OCI-LY3 (cell line): ENCODE results near the gene CRISP1.
"Not testable (repeated sequence)": the region's sequence is repeated elsewhere in the genome, so short reads cannot be mapped to it uniquely, and the experiment has no call there.

Experiments
- H2AFZ ChIP-seq: fragments of 200-600, 300-600 bp; shearing (Covaris generic); 2 replicates; pipeline ENCODE4 v1.6.0; 2014; ENCODE audit warnings: antibody characterized with exemption, low read depth, low read length
- H3K27ac ChIP-seq: fragments of 200-600, 300-600 bp; sonication (generic); 2 replicates; pipeline ENCODE4 v1.5.1; 2014; ENCODE audit warnings: mild to moderate bottlenecking, low read length, moderate library complexity, mixed read lengths
- H3K27me3 ChIP-seq: fragments of 200-600, 300-600 bp; sonication (generic); 2 replicates; pipeline ENCODE4 v1.6.1; 2014; ENCODE audit warnings: low read depth, low read length, mixed read lengths
- H3K36me3 ChIP-seq: fragments of 200-600, 300-600 bp; sonication (generic); replicated peaks from 2 replicates; pipeline ENCODE3; 2014; ENCODE audit warnings: low read depth, low read length, mixed read lengths
- H3K4me1 ChIP-seq: fragments of 300-600, 200-600 bp; sonication (generic); 2 replicates; pipeline ENCODE4 v1.6.1; 2014; ENCODE audit warnings: low read length, mixed read lengths
- H3K4me2 ChIP-seq: fragments of 200-600, 300-600 bp; sonication (generic); 2 replicates; pipeline ENCODE4 v1.6.1; 2014; ENCODE audit warnings: low read length, mixed read lengths
- H3K4me3 ChIP-seq: fragments of 300-600, 200-600 bp; sonication (generic); 2 replicates; pipeline ENCODE4 v1.5.1; 2014; ENCODE audit warnings: antibody characterized with exemption, mild to moderate bottlenecking, low read length, moderate library complexity
- H3K79me2 ChIP-seq: fragments of 300-600, 200-600 bp; shearing (Covaris generic); 2 replicates; pipeline ENCODE4 v1.6.1; 2014; ENCODE audit warnings: mild to moderate bottlenecking, low read length, mixed read lengths
- H3K9ac ChIP-seq: fragments of 300-600, 200-600 bp; shearing (Covaris generic); 2 replicates; pipeline ENCODE4 v1.6.0; 2014; ENCODE audit warnings: mild to moderate bottlenecking, low read length, moderate library complexity
- H3K9me3 ChIP-seq: fragments of 200-600, 300-600 bp; shearing (Covaris generic); 2 replicates; pipeline ENCODE4 v1.6.1; 2014; ENCODE audit warnings: low read length, mixed read lengths; ENCODE audit not compliant: insufficient read depth
- H4K20me1 ChIP-seq: fragments of 200-600, 300-600 bp; sonication (generic); 2 replicates; pipeline ENCODE4 v1.6.1; 2016; ENCODE audit warnings: low read length, mixed read lengths; ENCODE audit not compliant: insufficient read depth
- EZH2phosphoT487 ChIP-seq: fragments of 200-600 bp; shearing (Covaris generic); IDR thresholded peaks from 2 replicates; pipeline ENCODE4 v1.6.1; 2018; ENCODE audit warnings: antibody characterized with exemption, mixed run types, low read depth
- TF ChIP-seq, protein P1 (sequence below): fragments of 200-600, 300-600 bp; sonication (generic); IDR thresholded peaks from 2 replicates; pipeline ENCODE4 v1.5.1; 2014; ENCODE audit warnings: antibody characterized with exemption, low read length, low read depth

The CRISP1 gene

DNA sequence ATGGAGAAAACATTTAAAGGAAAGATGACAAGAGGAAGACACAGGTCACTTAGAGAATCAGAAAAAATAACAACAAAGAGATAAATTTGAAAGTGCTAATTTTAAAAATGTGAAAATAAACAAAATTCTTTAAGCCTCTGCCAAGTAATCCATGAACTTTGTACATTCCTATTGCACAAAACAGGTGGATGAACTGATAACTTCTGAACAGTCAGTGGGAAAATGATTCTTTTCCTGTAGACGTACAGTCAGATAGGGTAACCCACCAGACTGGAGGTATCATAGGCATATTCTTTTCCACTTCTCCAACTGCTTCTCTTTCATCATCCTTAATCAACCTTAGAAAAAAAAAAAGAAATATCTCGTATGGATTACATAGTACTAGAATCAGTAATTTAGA, 36.5 kb upstream of the CRISP1 start:
- H3K4me2 ChIP-seq, result no peak overlapping the region
- TF ChIP-seq, protein P1, sequence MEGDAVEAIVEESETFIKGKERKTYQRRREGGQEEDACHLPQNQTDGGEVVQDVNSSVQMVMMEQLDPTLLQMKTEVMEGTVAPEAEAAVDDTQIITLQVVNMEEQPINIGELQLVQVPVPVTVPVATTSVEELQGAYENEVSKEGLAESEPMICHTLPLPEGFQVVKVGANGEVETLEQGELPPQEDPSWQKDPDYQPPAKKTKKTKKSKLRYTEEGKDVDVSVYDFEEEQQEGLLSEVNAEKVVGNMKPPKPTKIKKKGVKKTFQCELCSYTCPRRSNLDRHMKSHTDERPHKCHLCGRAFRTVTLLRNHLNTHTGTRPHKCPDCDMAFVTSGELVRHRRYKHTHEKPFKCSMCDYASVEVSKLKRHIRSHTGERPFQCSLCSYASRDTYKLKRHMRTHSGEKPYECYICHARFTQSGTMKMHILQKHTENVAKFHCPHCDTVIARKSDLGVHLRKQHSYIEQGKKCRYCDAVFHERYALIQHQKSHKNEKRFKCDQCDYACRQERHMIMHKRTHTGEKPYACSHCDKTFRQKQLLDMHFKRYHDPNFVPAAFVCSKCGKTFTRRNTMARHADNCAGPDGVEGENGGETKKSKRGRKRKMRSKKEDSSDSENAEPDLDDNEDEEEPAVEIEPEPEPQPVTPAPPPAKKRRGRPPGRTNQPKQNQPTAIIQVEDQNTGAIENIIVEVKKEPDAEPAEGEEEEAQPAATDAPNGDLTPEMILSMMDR, result no peak
- TF ChIP-seq EZH2phosphoT487, result no peak
- H3K9ac ChIP-seq, result no peak overlapping the region
- no peaks in the 10 kb centered on the region for H4K20me1 ChIP-seq
- H3K79me2 ChIP-seq, result no peaks in the 10 kb centered on the region
- H3K27me3 ChIP-seq, result no peaks in the 10 kb centered on the region
- no peaks in the 10 kb centered on the region for H3K9me3 ChIP-seq
- H3K27ac ChIP-seq, result no peak overlapping the region
- no peaks in the 10 kb centered on the region for H3K36me3 ChIP-seq
- no peak overlapping the region for H3K4me3 ChIP-seq
- peaks cover 5% of the 10 kb centered on the region for H3K4me1 ChIP-seq
- H2AFZ ChIP-seq, result no peak overlapping the region

DNA sequence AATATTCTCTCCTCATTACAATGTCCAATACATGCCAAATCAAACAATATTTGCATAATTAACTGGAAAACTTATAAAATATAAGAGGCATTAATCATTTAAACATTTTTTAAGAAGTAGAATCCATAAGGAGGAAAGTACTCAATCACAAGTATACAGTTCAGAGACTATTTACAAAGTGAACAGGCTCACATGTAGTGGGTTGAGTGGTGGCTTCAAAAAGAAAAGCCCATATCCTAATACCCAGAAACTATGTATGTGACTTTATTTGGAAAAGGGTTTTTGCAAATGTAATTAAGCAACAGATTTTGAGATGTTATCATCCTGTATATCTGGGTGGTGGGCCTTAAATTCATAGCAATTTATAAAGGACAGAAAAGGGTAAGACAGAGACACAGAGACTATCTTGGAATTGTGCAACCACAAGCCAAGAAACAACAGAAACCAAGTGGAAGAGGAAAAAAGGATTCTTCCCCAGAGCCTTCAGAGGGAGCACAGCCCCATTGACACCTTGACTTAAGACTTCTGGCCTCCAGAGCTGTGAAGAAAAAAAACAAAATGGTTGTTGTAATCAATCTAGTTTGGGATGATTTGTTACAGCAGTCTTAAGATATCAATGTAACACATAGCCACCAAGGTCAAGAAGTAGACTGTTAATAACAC, 32.7 kb upstream of the CRISP1 start:
- Histone ChIP-seq H4K20me1 (no peaks in the 10 kb centered on the region), H3K4me3 (no peak overlapping the region), H3K27ac (no peak overlapping the region), H3K36me3 (no peaks in the 10 kb centered on the region), H2AFZ (no peak overlapping the region), H3K9me3 (no peaks in the 10 kb centered on the region), H3K4me2 (no peak overlapping the region), H3K27me3 (no peaks in the 10 kb centered on the region), H3K4me1 (peaks cover 5% of the 10 kb centered on the region), H3K79me2 (no peaks in the 10 kb centered on the region), H3K9ac (no peak overlapping the region)
- TF ChIP-seq EZH2phosphoT487, result no peak
- TF ChIP-seq, protein P1, result no peak

DNA sequence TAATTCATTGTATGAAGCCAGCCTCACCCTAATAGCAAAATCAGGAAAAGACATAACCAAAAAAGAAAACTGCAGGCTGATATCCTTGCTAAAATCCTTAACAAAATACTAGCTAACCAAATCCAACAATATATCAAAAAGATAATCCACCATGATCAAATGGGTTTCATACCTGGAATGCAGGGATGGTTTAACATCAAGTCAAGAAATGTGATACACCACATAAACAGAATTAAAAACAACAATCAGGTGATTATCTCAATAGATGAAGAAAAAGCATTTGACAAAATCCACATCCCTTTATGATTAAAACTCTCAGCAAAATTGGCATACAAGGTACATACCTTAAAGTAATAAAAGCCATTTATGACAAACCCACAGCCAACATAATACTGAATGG, 29.2 kb upstream of the CRISP1 start:
- H3K27ac ChIP-seq, H3K27me3 ChIP-seq, H4K20me1 ChIP-seq, H3K4me1 ChIP-seq, H2AFZ ChIP-seq, H3K36me3 ChIP-seq, H3K9me3 ChIP-seq, H3K79me2 ChIP-seq, H3K4me2 ChIP-seq, H3K9ac ChIP-seq, H3K4me3 ChIP-seq: not testable (repeated sequence)

DNA sequence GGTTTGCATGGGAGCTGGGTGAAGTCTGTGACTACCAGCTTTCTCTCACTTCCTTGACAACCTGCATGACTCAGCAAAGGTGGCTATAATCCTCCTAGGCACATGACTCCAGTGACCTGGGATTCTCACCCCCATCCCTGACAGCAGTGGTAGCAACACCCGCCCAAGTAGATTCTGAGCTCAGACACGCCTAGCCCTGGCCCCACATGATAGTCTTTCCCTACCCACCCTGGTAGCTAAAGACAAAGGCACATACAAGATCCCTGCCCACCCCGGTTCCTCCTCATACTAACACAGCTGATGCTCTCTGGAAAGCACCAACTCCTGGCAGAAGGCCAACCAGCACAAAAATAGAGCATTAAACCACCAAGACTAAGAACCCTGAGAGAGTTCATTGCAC, 25.9 kb upstream of the CRISP1 start:
- Histone ChIP-seq H3K4me3 (no peak overlapping the region), H3K79me2 (no peaks in the 10 kb centered on the region), H3K9me3 (no peaks in the 10 kb centered on the region), H3K27me3 (no peaks in the 10 kb centered on the region), H3K4me2 (no peak overlapping the region), H3K36me3 (no peaks in the 10 kb centered on the region), H3K4me1 (no peaks in the 10 kb centered on the region), H2AFZ (no peak overlapping the region), H3K9ac (no peak overlapping the region), H3K27ac (no peak overlapping the region), H4K20me1 (no peaks in the 10 kb centered on the region)
- TF ChIP-seq EZH2phosphoT487, result no peak
- TF ChIP-seq, protein P1, result no peak

DNA sequence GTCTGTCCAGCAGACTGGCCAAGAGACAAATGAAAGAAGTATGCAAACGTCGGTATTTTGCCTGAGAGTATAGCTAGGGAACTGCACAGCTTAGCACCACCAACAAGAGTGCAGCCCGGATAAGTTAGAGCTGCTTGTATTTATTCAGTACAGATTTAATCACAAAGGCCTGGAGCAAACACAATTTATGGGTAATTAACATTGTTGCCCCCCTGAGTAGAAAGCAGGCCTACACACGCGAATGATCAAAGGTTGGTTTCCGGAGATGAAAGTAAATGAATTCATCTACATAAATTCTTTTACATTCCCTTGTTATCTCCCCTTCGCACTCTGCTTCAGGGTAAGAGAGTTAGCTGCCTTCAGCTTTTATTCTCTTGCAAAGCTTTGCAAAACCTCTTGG, 24.7 kb upstream of the CRISP1 start:
- no peak overlapping the region for H3K4me2 ChIP-seq
- no peaks in the 10 kb centered on the region for H3K4me1 ChIP-seq
- no peak overlapping the region for H3K9ac ChIP-seq
- TF ChIP-seq, protein P1, result no peak
- no peak for TF ChIP-seq EZH2phosphoT487
- H4K20me1 ChIP-seq, result no peaks in the 10 kb centered on the region
- no peaks in the 10 kb centered on the region for H3K79me2 ChIP-seq
- H3K9me3 ChIP-seq, result no peaks in the 10 kb centered on the region
- H2AFZ ChIP-seq, result no peak overlapping the region
- no peak overlapping the region for H3K27ac ChIP-seq
- no peaks in the 10 kb centered on the region for H3K27me3 ChIP-seq
- H3K4me3 ChIP-seq, result no peak overlapping the region
- H3K36me3 ChIP-seq, result no peaks in the 10 kb centered on the region
